ENCODE data around the gene RAP1B.

Gene RAP1B

GRCh38 chr12:68638171-68638570 is 27.5 kb downstream of the RAP1B start:
- no peak for DNase-seq
- no peak overlapping the region for H3K27ac ChIP-seq
- H3K4me3 ChIP-seq (ENCODE audit: low read depth, low read length), result no peak overlapping the region
- TF ChIP-seq CTCF (IDR thresholded peaks at IDR 0.05; ENCODE audit: low read depth, low read length), result no peak
- H3K36me3 ChIP-seq, result no peaks in the 10 kb centered on the region; the same call in 1 of the 2 replicates
- H3K27me3 ChIP-seq (ENCODE audit: insufficient read depth, low read depth, severe bottlenecking), result no peaks in the 10 kb centered on the region
- no peaks in the 10 kb centered on the region for H3K9me3 ChIP-seq (ENCODE audit: severe bottlenecking)

GRCh38 chr12:68638721-68639395 is 28.2 kb downstream of the RAP1B start:
- no peaks in the 10 kb centered on the region for H3K27me3 ChIP-seq (ENCODE audit: insufficient read depth, low read depth, severe bottlenecking)
- DNase-seq, result no peak
- no peaks in the 10 kb centered on the region; the same call in 1 of the 2 replicates for H3K36me3 ChIP-seq
- TF ChIP-seq CTCF (IDR thresholded peaks at IDR 0.05; ENCODE audit: low read depth, low read length), result no peak
- H3K27ac ChIP-seq, result no peak overlapping the region
- H3K4me3 ChIP-seq (ENCODE audit: low read depth, low read length), result no peak overlapping the region
- no peaks in the 10 kb centered on the region for H3K9me3 ChIP-seq (ENCODE audit: severe bottlenecking)

GRCh38 chr12:68639396-68639767 is 28.7 kb downstream of the RAP1B start:
- H3K4me3 ChIP-seq (ENCODE audit: low read depth, low read length), result no peak overlapping the region
- no peak for DNase-seq
- no peaks in the 10 kb centered on the region for H3K27me3 ChIP-seq (ENCODE audit: insufficient read depth, low read depth, severe bottlenecking)
- no peak for TF ChIP-seq CTCF (IDR thresholded peaks at IDR 0.05; ENCODE audit: low read depth, low read length)
- H3K27ac ChIP-seq, result no peak overlapping the region
- no peaks in the 10 kb centered on the region; the same call in 1 of the 2 replicates for H3K36me3 ChIP-seq
- no peaks in the 10 kb centered on the region for H3K9me3 ChIP-seq (ENCODE audit: severe bottlenecking)

- H3K9me3 ChIP-seq (ENCODE audit: severe bottlenecking), result no peaks in the 10 kb centered on the region
Measured at GRCh38 chr12:68641138-68641537, 30.4 kb downstream of the RAP1B start.

GRCh38 chr12:68646484-68646883 is 35.8 kb downstream of the RAP1B start:
- Histone ChIP-seq H3K36me3 (peaks cover 13% of the 10 kb centered on the region), H3K27me3 (ENCODE audit: insufficient read depth, low read depth, severe bottlenecking) (no peaks in the 10 kb centered on the region), H3K9me3 (ENCODE audit: severe bottlenecking) (no peaks in the 10 kb centered on the region), H3K4me3 (ENCODE audit: low read depth, low read length) (no peak overlapping the region), H3K27ac (no peak overlapping the region)
- TF ChIP-seq CTCF (IDR thresholded peaks at IDR 0.05; ENCODE audit: low read depth, low read length), result no peak
- DNase-seq, result no peak

More at GRCh38 chr12:68641138-68641537, 30.4 kb downstream of the RAP1B start:
- no peak overlapping the region for H3K4me3 ChIP-seq (ENCODE audit: low read depth, low read length)
- TF ChIP-seq CTCF (IDR thresholded peaks at IDR 0.05; ENCODE audit: low read depth, low read length), result no peak
- H3K27me3 ChIP-seq (ENCODE audit: insufficient read depth, low read depth, severe bottlenecking), result no peaks in the 10 kb centered on the region
- no peak overlapping the region for H3K27ac ChIP-seq
- peaks cover 4% of the 10 kb centered on the region; the same call in 1 of the 2 replicates for H3K36me3 ChIP-seq
- no peak for DNase-seq

- no peak overlapping the region for H3K27ac ChIP-seq
Measured at GRCh38 chr12:68647507-68647906, 36.8 kb downstream of the RAP1B start.

More at GRCh38 chr12:68647507-68647906, 36.8 kb downstream of the RAP1B start:
- DNase-seq, result no peak
- Histone ChIP-seq H3K9me3 (ENCODE audit: severe bottlenecking) (no peaks in the 10 kb centered on the region), H3K4me3 (ENCODE audit: low read depth, low read length) (no peak overlapping the region), H3K36me3 (peaks cover 23% of the 10 kb centered on the region), H3K27me3 (ENCODE audit: insufficient read depth, low read depth, severe bottlenecking) (no peaks in the 10 kb centered on the region)
- no peak for TF ChIP-seq CTCF (IDR thresholded peaks at IDR 0.05; ENCODE audit: low read depth, low read length)
